Kidney tubule cell (primary cell): ENCODE data around the gene DUOXA2.
"Not testable (repeated sequence)": the region's sequence is repeated elsewhere in the genome, so short reads cannot be mapped to it uniquely, and the experiment has no call there.

Experiments
- DNase-seq: peaks from one replicate; pipeline ENCODE4 v3.0.0-alpha.2; 2018; ENCODE audit warnings: low spot score

The DUOXA2 gene

GRCh38 chr15:45117308-45118130 is 3.4 kb downstream of the DUOXA2 start:
- DNase-seq, result no peak

- DNase-seq, result peak; percentile 88
Observed at GRCh38 chr15:45118131-45118588, 4.0 kb downstream of the DUOXA2 start.

- DNase-seq, result no peak
Observed at GRCh38 chr15:45118996-45119395, 4.9 kb downstream of the DUOXA2 start.

GRCh38 chr15:45120081-45120972 is 6.2 kb downstream of the DUOXA2 start:
- no peak for DNase-seq

GRCh38 chr15:45121020-45121419 is 6.9 kb downstream of the DUOXA2 start:
- no peak for DNase-seq

GRCh38 chr15:45121706-45122417 is 7.7 kb downstream of the DUOXA2 start:
- DNase-seq, result peak; percentile 93

- DNase-seq, result no peak
Observed at GRCh38 chr15:45122719-45123118, 8.6 kb downstream of the DUOXA2 start.

- DNase-seq, result no peak
Observed at GRCh38 chr15:45123397-45123796, 9.3 kb downstream of the DUOXA2 start.

- DNase-seq, result peak; percentile 54
Observed at GRCh38 chr15:45126535-45127158, 12.5 kb downstream of the DUOXA2 start.

- no peak for DNase-seq
Observed at GRCh38 chr15:45128971-45129639, 15.0 kb downstream of the DUOXA2 start.

GRCh38 chr15:45129651-45130129 is 15.6 kb downstream of the DUOXA2 start, which contains the start of the genes DUOX1 and DUOXA1:
Gene DUOX1, plus strand, starts transcription at chr15:45129994. Its CDS starts 1,973 bp downstream, at chr15:45131967.
Gene DUOXA1, minus strand, starts transcription at chr15:45129879. Its CDS starts 6,865 bp downstream, at chr15:45123014.
- no peak for DNase-seq

- no peak for DNase-seq
Observed at GRCh38 chr15:45130291-45131000, 16.3 kb downstream of the DUOXA2 start.

GRCh38 chr15:45131510-45131909 is 17.4 kb downstream of the DUOXA2 start:
- DNase-seq, result no peak

GRCh38 chr15:45132844-45133560 is 18.9 kb downstream of the DUOXA2 start:
- DNase-seq, result no peak

- no peak for DNase-seq
Observed at GRCh38 chr15:45133561-45133920, 19.4 kb downstream of the DUOXA2 start.

GRCh38 chr15:45134046-45134445 is 19.9 kb downstream of the DUOXA2 start:
- DNase-seq, result no peak

- no peak for DNase-seq
Observed at GRCh38 chr15:45134682-45135604, 20.8 kb downstream of the DUOXA2 start.

- DNase-seq, result not testable (repeated sequence)
Observed at GRCh38 chr15:45135705-45136377, 21.7 kb downstream of the DUOXA2 start.
